AG08395 (cell line): ENCODE results near the gene ATG7.
A peak's percentile ranks its signal among the peaks of the same experiment; 100 is the strongest.
"Not testable (repeated sequence)": the region's sequence is repeated elsewhere in the genome, so short reads cannot be mapped to it uniquely, and the experiment has no call there.

Experiments used
- DNase-seq: peaks from one replicate; pipeline ENCODE4 v3.0.0; 2012; ENCODE audit warnings: mixed read lengths, low spot score

Gene ATG7

GRCh38 chr3:11431319-11431718 lies 159.1 kb downstream of the ATG7 start:
- no peak for DNase-seq

GRCh38 chr3:11434017-11434526 lies 161.9 kb downstream of the ATG7 start:
- DNase-seq = peak; percentile 83

- DNase-seq = no peak
Observed at GRCh38 chr3:11434563-11435096, 162.4 kb downstream of the ATG7 start.

GRCh38 chr3:11435440-11436165 lies 163.4 kb downstream of the ATG7 start:
- no peak for DNase-seq

GRCh38 chr3:11436775-11437174 lies 164.6 kb downstream of the ATG7 start:
- DNase-seq = no peak

- DNase-seq = no peak
Observed at GRCh38 chr3:11437506-11437905, 165.3 kb downstream of the ATG7 start.

GRCh38 chr3:11438646-11439045 lies 166.4 kb downstream of the ATG7 start:
- DNase-seq = no peak

- DNase-seq = not testable (repeated sequence)
Observed at GRCh38 chr3:11441346-11441745, 169.1 kb downstream of the ATG7 start.

GRCh38 chr3:11444404-11444803 lies 172.2 kb downstream of the ATG7 start:
- DNase-seq = no peak

- DNase-seq = not testable (repeated sequence)
Observed at GRCh38 chr3:11445193-11445592, 173.0 kb downstream of the ATG7 start.

GRCh38 chr3:11445883-11446282 lies 173.7 kb downstream of the ATG7 start:
- no peak for DNase-seq

- DNase-seq = no peak
Observed at GRCh38 chr3:11447584-11448200, 175.5 kb downstream of the ATG7 start.

GRCh38 chr3:11450015-11450414 lies 177.8 kb downstream of the ATG7 start:
- DNase-seq = no peak

GRCh38 chr3:11452312-11452711 lies 180.1 kb downstream of the ATG7 start:
- DNase-seq = no peak

GRCh38 chr3:11452885-11453847 lies 181.0 kb downstream of the ATG7 start:
- DNase-seq = peak; percentile 64

- DNase-seq = no peak
Observed at GRCh38 chr3:11455956-11456355, 183.8 kb downstream of the ATG7 start.

GRCh38 chr3:11457135-11457534 lies 184.9 kb downstream of the ATG7 start:
- DNase-seq = no peak

GRCh38 chr3:11459186-11459824 lies 187.1 kb downstream of the ATG7 start:
- no peak for DNase-seq

GRCh38 chr3:11461226-11461625 lies 189.0 kb downstream of the ATG7 start:
- no peak for DNase-seq

- not testable (repeated sequence) for DNase-seq
Observed at GRCh38 chr3:11462673-11463072, 190.5 kb downstream of the ATG7 start.

GRCh38 chr3:11463591-11463990 lies 191.4 kb downstream of the ATG7 start:
- no peak for DNase-seq

GRCh38 chr3:11464356-11464755 lies 192.2 kb downstream of the ATG7 start:
- no peak for DNase-seq
